Activated naive CD4-positive, alpha-beta T cell treated with anti-CD3 and anti-CD28 coated beads, Interleukin-2, amount 50 U/mL, for 24 hours (primary cell): ENCODE measurements around the gene CALB2.

Experiments used
- H3K27ac Mint-ChIP-seq: one replicate; pipeline ENCODE4 v1.8.0; 2021; ENCODE audit warnings: mild to moderate bottlenecking, mixed read lengths
- H3K27me3 Mint-ChIP-seq: one replicate; pipeline ENCODE4 v1.8.0; 2021; ENCODE audit warnings: mixed read lengths
- H3K36me3 Mint-ChIP-seq: one replicate; pipeline ENCODE4 v1.8.0; 2021; ENCODE audit warnings: mixed read lengths
- H3K4me1 Mint-ChIP-seq: one replicate; pipeline ENCODE4 v1.8.0; 2021; ENCODE audit warnings: mixed read lengths
- H3K4me3 Mint-ChIP-seq: one replicate; pipeline ENCODE4 v1.8.0; 2021; ENCODE audit warnings: mild to moderate bottlenecking, mixed read lengths
- H3K9me3 Mint-ChIP-seq: one replicate; pipeline ENCODE4 v1.8.0; 2021; ENCODE audit warnings: mixed read lengths

The CALB2 gene

GRCh38 chr16:71402007-71402406, 43.5 kb downstream of the CALB2 start:
- no peaks in the 10 kb centered on the region for H3K9me3 Mint-ChIP-seq

GRCh38 chr16:71402674-71403073, 44.2 kb downstream of the CALB2 start:
- Mint-ChIP-seq H3K27me3 (peaks cover 10% of the 10 kb centered on the region), H3K27ac (no peak overlapping the region), H3K4me1 (no peaks in the 10 kb centered on the region), H3K4me3 (no peak overlapping the region), H3K36me3 (no peaks in the 10 kb centered on the region), H3K9me3 (no peaks in the 10 kb centered on the region)

More at GRCh38 chr16:71402007-71402406, 43.5 kb downstream of the CALB2 start:
- Mint-ChIP-seq H3K27ac (no peak overlapping the region), H3K4me3 (no peak overlapping the region), H3K4me1 (no peaks in the 10 kb centered on the region), H3K27me3 (peaks cover 9% of the 10 kb centered on the region), H3K36me3 (no peaks in the 10 kb centered on the region)

GRCh38 chr16:71404364-71404763, 45.8 kb downstream of the CALB2 start:
- no peak overlapping the region for H3K27ac Mint-ChIP-seq
- peaks cover 20% of the 10 kb centered on the region for H3K27me3 Mint-ChIP-seq
- H3K4me1 Mint-ChIP-seq: no peaks in the 10 kb centered on the region
- H3K4me3 Mint-ChIP-seq: no peak overlapping the region
- H3K9me3 Mint-ChIP-seq: no peaks in the 10 kb centered on the region
- H3K36me3 Mint-ChIP-seq: no peaks in the 10 kb centered on the region

DNA sequence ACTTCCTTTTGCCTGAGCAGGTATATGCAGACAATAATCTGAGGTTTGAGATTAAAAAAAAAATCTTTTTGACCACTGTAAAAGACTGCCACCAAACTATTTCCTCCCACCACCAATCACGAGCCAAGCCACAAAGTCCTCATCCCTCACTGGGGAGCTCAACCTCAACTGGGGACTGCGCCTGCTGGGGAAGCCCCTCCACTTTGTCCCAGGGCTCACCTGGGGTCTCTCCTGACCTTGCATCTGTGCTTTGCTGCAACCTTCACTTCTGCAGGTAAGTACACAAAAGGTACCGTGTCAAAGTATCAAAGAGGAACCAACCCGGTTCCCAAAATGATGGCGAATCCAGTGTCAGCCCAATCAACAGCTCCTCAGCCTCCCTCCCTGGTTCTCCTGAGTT, 47.8 kb downstream of the CALB2 start:
- Mint-ChIP-seq H3K27ac (no peak overlapping the region), H3K9me3 (no peaks in the 10 kb centered on the region), H3K4me1 (no peaks in the 10 kb centered on the region), H3K36me3 (no peaks in the 10 kb centered on the region), H3K4me3 (no peak overlapping the region), H3K27me3 (peaks cover 18% of the 10 kb centered on the region)

DNA sequence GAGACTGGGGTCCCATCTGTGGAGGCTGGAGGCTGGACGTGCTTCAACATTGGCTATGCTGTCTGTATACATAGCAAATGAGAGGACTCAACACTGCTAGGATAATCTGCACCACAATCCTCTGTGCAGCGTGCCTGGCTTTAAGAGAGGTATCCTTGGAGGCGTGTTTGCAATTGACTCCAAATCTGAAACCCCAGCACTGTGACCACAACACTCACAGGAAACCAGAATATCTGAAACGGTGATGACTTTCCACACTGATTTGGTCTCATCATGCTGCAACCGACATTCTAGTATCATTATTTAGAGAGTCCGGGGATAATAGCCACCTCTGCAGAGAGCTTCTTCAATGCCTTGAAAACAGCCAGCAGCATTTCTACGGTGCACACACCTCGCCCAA, 48.2 kb downstream of the CALB2 start:
- no peak overlapping the region for H3K27ac Mint-ChIP-seq
- H3K36me3 Mint-ChIP-seq: no peaks in the 10 kb centered on the region
- H3K4me1 Mint-ChIP-seq: no peaks in the 10 kb centered on the region
- H3K4me3 Mint-ChIP-seq: no peak overlapping the region
- H3K9me3 Mint-ChIP-seq: no peaks in the 10 kb centered on the region
- H3K27me3 Mint-ChIP-seq: peaks cover 18% of the 10 kb centered on the region

DNA sequence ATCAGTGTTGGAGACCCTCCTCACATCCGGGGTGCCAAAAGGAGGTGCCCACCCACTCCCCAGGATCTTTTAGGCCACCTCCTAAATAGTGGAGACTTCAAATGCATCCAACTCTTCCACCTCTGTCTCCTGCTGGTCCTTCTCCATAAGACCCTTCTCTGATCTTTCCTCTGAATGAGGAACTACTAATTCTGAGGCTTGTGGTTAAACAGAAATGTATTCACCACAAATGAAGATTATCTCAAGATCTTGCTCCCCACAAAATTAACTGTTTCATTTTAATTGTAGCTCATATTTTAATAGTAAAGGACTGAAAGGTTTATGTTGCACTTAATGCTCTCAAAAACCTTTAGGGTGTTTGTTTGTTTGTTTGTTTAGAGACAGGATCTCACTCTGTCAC, 49.2 kb downstream of the CALB2 start:
- Mint-ChIP-seq H3K36me3 (no peaks in the 10 kb centered on the region), H3K27me3 (peaks cover 19% of the 10 kb centered on the region), H3K4me3 (no peak overlapping the region), H3K4me1 (peaks cover 2% of the 10 kb centered on the region), H3K27ac (no peak overlapping the region), H3K9me3 (no peaks in the 10 kb centered on the region)

- H3K27me3 Mint-ChIP-seq: peaks cover 21% of the 10 kb centered on the region
- no peaks in the 10 kb centered on the region for H3K9me3 Mint-ChIP-seq
- no peak overlapping the region for H3K4me3 Mint-ChIP-seq
- H3K36me3 Mint-ChIP-seq: no peaks in the 10 kb centered on the region
- H3K4me1 Mint-ChIP-seq: peaks cover 4% of the 10 kb centered on the region
- no peak overlapping the region for H3K27ac Mint-ChIP-seq
These were observed 50.0 kb downstream of the CALB2 start for GRCh38 chr16:71408536-71408935.

DNA sequence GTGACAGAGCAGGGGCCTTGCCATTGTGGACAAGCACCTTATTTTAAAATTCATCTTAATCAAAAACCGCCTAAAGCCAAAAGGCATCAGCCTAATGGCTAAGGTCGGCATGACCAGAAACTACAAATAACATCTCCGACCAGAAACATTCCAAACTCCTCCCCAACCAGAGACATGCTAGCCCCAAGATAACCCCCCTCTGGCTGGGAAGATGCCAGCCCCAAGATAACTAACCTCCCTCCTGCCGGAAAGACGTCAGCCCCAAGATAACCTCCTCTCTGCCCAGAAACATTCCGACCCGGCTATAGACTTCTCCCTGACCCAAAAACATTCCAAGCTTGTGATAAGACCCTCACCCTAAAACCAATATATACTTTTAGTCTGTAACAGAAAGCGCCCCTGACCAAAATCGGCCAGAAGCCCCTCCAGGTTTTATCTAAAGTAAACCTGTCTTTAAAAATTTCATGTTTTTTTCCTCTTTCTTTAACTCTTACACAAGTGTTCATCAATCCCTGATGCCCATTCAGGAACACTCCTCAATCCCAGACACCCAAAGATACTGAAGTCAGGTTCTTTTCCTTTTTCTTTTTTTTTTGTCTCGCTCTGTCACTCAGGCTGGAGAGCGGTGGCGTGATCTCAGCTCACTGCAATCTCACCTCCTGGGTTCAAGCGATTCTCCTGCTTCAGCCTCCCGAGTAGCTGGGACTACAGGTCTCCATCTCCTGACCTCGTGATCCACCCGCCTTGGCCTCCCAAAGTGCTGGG, 50.7 kb downstream of the CALB2 start:
- H3K4me1 Mint-ChIP-seq: peaks cover 4% of the 10 kb centered on the region
- H3K27ac Mint-ChIP-seq: no peak overlapping the region
- no peaks in the 10 kb centered on the region for H3K36me3 Mint-ChIP-seq
- H3K4me3 Mint-ChIP-seq: no peak overlapping the region
- H3K9me3 Mint-ChIP-seq: no peaks in the 10 kb centered on the region
- peaks cover 21% of the 10 kb centered on the region for H3K27me3 Mint-ChIP-seq

- Mint-ChIP-seq H3K27me3 (peaks cover 22% of the 10 kb centered on the region), H3K27ac (no peak overlapping the region), H3K9me3 (no peaks in the 10 kb centered on the region), H3K4me1 (peaks cover 4% of the 10 kb centered on the region), H3K4me3 (no peak overlapping the region), H3K36me3 (no peaks in the 10 kb centered on the region)
These were observed 51.6 kb downstream of the CALB2 start for GRCh38 chr16:71410146-71410545.

DNA sequence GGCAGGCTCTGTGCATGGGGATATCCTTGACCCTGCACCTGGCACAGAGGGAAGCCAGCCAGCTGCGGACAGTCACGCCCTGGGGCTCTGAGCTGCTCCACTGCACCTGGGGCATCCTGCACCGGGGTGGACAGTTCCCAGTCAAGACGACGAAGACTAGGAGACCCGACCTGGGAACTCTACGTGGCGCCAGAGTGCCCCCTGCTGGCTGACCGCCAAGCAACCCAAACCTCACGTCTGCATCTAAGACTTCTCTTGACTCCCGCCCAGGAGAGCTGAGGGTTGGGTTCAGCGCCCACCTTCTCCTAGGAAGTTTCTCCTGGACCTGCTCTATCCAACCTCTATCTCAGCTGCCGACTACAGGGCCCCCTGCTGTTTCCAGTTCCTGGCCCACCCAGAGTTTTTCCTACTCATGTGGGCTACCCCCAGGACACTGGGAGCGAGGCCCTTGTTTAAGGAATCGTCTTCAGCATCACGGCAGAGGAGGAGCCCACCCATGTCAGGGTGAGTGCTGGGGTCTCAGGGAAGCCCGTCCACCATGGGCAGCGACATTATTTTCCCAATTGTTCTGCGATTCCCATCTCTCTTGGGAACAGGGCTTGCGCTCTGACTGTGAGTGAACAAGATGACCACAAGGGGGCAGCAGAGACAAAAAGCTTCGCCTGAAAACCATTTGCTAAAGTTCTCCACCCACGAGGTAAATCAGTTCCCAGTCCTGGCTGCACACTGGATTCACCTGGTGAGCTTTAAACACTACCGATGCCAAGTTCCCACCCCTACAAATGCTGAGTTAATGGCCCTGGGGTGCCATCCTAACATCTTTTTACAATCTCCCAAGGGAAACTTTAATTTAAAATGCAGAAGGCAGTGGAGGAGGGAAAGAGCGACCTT, 54.0 kb downstream of the CALB2 start:
- Mint-ChIP-seq H3K9me3 (no peaks in the 10 kb centered on the region), H3K4me3 (no peak overlapping the region), H3K36me3 (no peaks in the 10 kb centered on the region), H3K27me3 (peaks cover 26% of the 10 kb centered on the region), H3K4me1 (peaks cover 4% of the 10 kb centered on the region), H3K27ac (peak overlapping the region; percentile 51)

DNA sequence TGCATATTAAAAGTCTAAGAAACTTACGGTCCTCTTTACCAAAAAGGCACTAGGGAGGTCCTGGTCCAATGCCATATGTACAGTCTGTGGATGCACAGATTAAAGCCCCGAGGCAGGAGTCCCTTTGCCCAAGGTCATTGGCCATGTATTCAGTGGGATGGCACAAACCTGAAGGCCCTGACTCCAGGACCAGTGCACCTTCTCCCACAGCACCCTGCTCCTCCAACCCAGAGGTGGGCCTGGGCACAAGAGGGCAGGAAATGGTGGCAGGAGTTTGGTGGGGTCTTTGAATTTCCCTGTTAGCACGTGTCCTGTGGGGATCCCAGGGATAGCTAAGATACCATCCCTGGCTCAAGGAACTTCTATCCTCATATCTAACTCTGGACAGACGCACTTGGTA, 54.8 kb downstream of the CALB2 start:
- no peak overlapping the region for H3K27ac Mint-ChIP-seq

DNA sequence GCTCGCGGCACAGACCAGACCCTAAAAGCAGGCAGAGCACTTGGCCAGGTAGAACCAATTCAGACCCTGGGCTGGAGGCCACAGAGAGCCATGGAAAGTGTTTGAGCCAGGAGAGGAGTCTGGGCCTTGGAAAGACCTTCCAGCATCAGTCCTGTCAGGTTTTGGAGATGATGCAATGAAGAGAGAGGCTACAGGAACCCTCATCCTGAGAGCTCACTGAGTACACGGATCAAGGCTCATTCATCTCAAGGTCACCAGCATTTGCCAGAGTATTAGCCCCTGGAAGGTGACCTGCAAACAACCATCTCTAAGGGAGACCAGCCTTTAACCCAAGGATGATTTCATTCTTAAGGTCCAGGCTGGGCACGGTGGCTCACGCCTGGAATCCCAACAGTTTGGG, 55.5 kb downstream of the CALB2 start:
- H3K9me3 Mint-ChIP-seq: no peaks in the 10 kb centered on the region
- no peak overlapping the region for H3K4me3 Mint-ChIP-seq
- H3K36me3 Mint-ChIP-seq: no peaks in the 10 kb centered on the region
- peaks cover 4% of the 10 kb centered on the region for H3K4me1 Mint-ChIP-seq
- H3K27me3 Mint-ChIP-seq: peaks cover 22% of the 10 kb centered on the region
- no peak overlapping the region for H3K27ac Mint-ChIP-seq

More for the DNA sequence above, 54.8 kb downstream of the CALB2 start:
- H3K4me1 Mint-ChIP-seq: peaks cover 4% of the 10 kb centered on the region
- H3K36me3 Mint-ChIP-seq: no peaks in the 10 kb centered on the region
- H3K4me3 Mint-ChIP-seq: no peak overlapping the region
- H3K9me3 Mint-ChIP-seq: no peaks in the 10 kb centered on the region
- H3K27me3 Mint-ChIP-seq: peaks cover 24% of the 10 kb centered on the region

DNA sequence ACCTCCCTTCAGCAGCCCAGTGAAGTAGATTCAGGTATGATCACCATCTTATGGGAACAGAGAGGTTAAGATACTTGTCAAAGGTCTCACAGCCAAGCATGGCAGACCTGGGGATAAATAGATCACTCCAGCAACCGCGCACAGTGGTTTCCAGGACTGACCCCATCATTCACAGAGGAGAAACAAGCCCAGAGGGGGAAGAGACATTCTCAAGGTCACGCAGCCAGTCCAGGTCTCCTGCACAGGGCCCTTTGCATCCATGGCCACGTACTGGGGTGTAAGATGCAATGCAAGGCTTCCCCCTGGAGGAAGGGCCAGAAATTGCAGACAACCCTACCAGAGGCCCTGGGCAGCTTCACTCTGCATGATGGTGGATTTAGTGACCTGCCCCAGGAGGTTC, 63.4 kb downstream of the CALB2 start:
- no peak overlapping the region for H3K4me3 Mint-ChIP-seq
- H3K9me3 Mint-ChIP-seq: no peaks in the 10 kb centered on the region
- H3K27me3 Mint-ChIP-seq: peaks cover 26% of the 10 kb centered on the region
- H3K4me1 Mint-ChIP-seq: no peaks in the 10 kb centered on the region
- H3K27ac Mint-ChIP-seq: no peak overlapping the region
- no peaks in the 10 kb centered on the region for H3K36me3 Mint-ChIP-seq

DNA sequence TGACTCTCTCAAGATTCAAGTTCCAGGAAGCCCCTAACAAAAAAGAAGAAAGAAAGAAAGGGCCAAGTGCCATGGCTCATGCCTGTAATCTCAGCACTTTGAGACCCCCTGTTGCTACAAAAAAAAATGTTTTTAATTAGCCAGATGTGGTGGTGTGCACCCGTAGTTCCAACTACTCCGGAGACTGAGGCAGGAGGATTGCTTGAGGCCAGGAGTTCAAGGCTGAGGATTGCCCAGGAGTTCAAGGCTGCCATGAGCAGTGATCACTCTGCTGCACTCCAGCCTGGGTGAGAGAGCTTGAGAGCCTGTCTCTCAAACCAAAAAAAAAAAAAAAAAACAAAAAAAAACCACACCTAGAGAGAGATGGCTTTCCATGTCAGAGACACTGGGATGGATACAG, 64.5 kb downstream of the CALB2 start:
- Mint-ChIP-seq H3K4me3 (no peak overlapping the region), H3K27ac (no peak overlapping the region), H3K36me3 (no peaks in the 10 kb centered on the region), H3K27me3 (peaks cover 31% of the 10 kb centered on the region), H3K9me3 (no peaks in the 10 kb centered on the region), H3K4me1 (no peaks in the 10 kb centered on the region)

- no peaks in the 10 kb centered on the region for H3K36me3 Mint-ChIP-seq
- H3K9me3 Mint-ChIP-seq: no peaks in the 10 kb centered on the region
- peaks cover 31% of the 10 kb centered on the region for H3K27me3 Mint-ChIP-seq
- H3K27ac Mint-ChIP-seq: no peak overlapping the region
- no peak overlapping the region for H3K4me3 Mint-ChIP-seq
- no peaks in the 10 kb centered on the region for H3K4me1 Mint-ChIP-seq
These were observed 65.3 kb downstream of the CALB2 start for GRCh38 chr16:71423865-71424264.

- Mint-ChIP-seq H3K4me3 (no peak overlapping the region), H3K4me1 (no peaks in the 10 kb centered on the region), H3K36me3 (no peaks in the 10 kb centered on the region), H3K27me3 (peaks cover 31% of the 10 kb centered on the region), H3K27ac (no peak overlapping the region), H3K9me3 (no peaks in the 10 kb centered on the region)
These were observed 66.1 kb downstream of the CALB2 start for GRCh38 chr16:71424626-71425025.
